Keratinocyte (primary cell): Measurements from ENCODE around the gene CDKN3.

ENCODE experiments used
- EZH2 ChIP-seq: IDR thresholded peaks from one replicate; pipeline ENCODE4 v1.6.1; 2012; ENCODE audit warnings: inconsistent platforms, mild to moderate bottlenecking, low read length, moderate library complexity
- TF ChIP-seq, protein P1 (sequence below), 3 experiments: IDR thresholded peaks in 1 of 3; conservative IDR thresholded peaks in 1 of 3; optimal IDR thresholded peaks in 1 of 3; 2 replicates in 2 of 3; 3 replicates in 1 of 3; pipeline versions ENCODE3 to v1.5.1; 2011; ENCODE audit warnings: low read length in 3 of 3, mild to moderate bottlenecking in 3 of 3, moderate library complexity in 2 of 3, control low read depth in 1 of 3, inconsistent platforms in 1 of 3; ENCODE audit not compliant: insufficient read depth in 2 of 3; ENCODE audit errors: extremely low read depth in 1 of 3

DNA sequence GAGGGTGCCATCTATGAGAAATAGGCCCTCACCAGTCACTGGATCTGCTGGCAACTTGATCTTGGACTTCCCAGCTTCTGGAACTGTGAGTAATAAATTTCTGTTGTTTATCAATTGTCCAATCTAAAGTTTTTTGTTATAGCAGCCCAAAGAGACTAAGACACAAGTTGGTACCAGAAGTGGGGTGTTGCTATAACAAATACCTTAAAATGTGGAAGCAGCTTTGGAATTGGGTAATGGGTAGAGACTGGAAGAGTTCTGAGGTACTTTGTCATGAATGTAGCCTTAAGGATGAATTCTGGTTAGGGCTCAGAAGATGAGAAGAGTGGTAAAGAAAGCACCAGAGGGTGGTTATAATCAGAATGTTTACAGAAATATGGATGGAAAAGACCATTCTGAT is 70.5 kb downstream of the CDKN3 start:
- TF ChIP-seq, protein P1, sequence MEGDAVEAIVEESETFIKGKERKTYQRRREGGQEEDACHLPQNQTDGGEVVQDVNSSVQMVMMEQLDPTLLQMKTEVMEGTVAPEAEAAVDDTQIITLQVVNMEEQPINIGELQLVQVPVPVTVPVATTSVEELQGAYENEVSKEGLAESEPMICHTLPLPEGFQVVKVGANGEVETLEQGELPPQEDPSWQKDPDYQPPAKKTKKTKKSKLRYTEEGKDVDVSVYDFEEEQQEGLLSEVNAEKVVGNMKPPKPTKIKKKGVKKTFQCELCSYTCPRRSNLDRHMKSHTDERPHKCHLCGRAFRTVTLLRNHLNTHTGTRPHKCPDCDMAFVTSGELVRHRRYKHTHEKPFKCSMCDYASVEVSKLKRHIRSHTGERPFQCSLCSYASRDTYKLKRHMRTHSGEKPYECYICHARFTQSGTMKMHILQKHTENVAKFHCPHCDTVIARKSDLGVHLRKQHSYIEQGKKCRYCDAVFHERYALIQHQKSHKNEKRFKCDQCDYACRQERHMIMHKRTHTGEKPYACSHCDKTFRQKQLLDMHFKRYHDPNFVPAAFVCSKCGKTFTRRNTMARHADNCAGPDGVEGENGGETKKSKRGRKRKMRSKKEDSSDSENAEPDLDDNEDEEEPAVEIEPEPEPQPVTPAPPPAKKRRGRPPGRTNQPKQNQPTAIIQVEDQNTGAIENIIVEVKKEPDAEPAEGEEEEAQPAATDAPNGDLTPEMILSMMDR (optimal IDR thresholded peaks at IDR 0.05 in 1 of 3, IDR thresholded peaks at IDR 0.05 in 1 of 3, conservative IDR thresholded peaks at IDR 0.05 in 1 of 3; ENCODE audit: extremely low read depth in 1 of 3, insufficient read depth in 2 of 3, low read length in 3 of 3), result no peak
- TF ChIP-seq EZH2, result no peak
